Activated naive CD8-positive, alpha-beta T cell treated with anti-CD3 and anti-CD28 coated beads, Interleukin-2, amount 10 ng/mL, durations not matched to agents 7 days and 5 days (primary cell): ENCODE results near the gene ABCA3. TPM values are rescaled to one million over a fixed set of nuclear protein-coding genes. Genes with fewer than 3 reads are reported as not detected.

Experiments
- ATAC-seq: fragments of 150-1000 bp; cut with Tn5 transposase; one replicate; pipeline ENCODE4 v1.10.0; 2021; ENCODE audit warnings: low read depth, moderate library complexity
- POLR2A ChIA-PET: fragments of 350-600 bp; sonication (Branson Sonifier 250); formaldehyde crosslinking; loops from one replicate; lab custom pipeline; 2021; ENCODE audit warnings: antibody characterized with exemption; lab: Charles Lee
- DNase-seq: peaks from one replicate; pipeline ENCODE4 v3.0.0; 2021
- H3K27ac Mint-ChIP-seq: one replicate; pipeline ENCODE4 v1.8.0; 2022; ENCODE audit warnings: mild to moderate bottlenecking, mixed read lengths
- H3K27me3 Mint-ChIP-seq: one replicate; pipeline ENCODE4 v1.8.0; 2022; ENCODE audit warnings: mild to moderate bottlenecking, moderate library complexity, mixed read lengths
- H3K36me3 Mint-ChIP-seq: one replicate; pipeline ENCODE4 v1.8.0; 2021; ENCODE audit warnings: mild to moderate bottlenecking, mixed read lengths
- H3K4me1 Mint-ChIP-seq: one replicate; pipeline ENCODE4 v1.8.0; 2021; ENCODE audit warnings: mixed read lengths
- H3K4me3 Mint-ChIP-seq: one replicate; pipeline ENCODE4 v1.8.0; 2022; ENCODE audit warnings: mild to moderate bottlenecking, moderate library complexity, mixed read lengths
- H3K9me3 Mint-ChIP-seq: one replicate; pipeline ENCODE4 v1.8.0; 2021; ENCODE audit warnings: mixed read lengths
- total RNA-seq, 2 experiments: library from RNA; stranded (reverse); gene quantifications; one replicate each; pipeline ENCODE4 v1.2.3, GENCODE V29; 2021

The ABCA3 gene
- total RNA-seq, 2 experiments from 2014 or later = 7.8 to 8.3 TPM

- ATAC-seq = no peak
- DNase-seq = no peak
- H3K27ac Mint-ChIP-seq = no peak overlapping the region
- H3K4me3 Mint-ChIP-seq = no peak overlapping the region
- H3K4me1 Mint-ChIP-seq = no peaks in the 10 kb centered on the region
- no peaks in the 10 kb centered on the region for H3K36me3 Mint-ChIP-seq
- H3K9me3 Mint-ChIP-seq = no peaks in the 10 kb centered on the region
- no peaks in the 10 kb centered on the region for H3K27me3 Mint-ChIP-seq
- POLR2A ChIA-PET = interaction anchor here (0.8 kb wide), 1 partner anchor 19 kb away, joined by 4 read pairs; the partner anchor contains the start of gene RNPS1
Observed at GRCh38 chr16:2287916-2288547, 52.5 kb downstream of the ABCA3 start.

GRCh38 chr16:2286550-2286949 is 54.0 kb downstream of the ABCA3 start:
- POLR2A ChIA-PET = no interaction called here
- Mint-ChIP-seq H3K36me3 (no peaks in the 10 kb centered on the region), H3K27ac (no peak overlapping the region), H3K4me1 (no peaks in the 10 kb centered on the region), H3K27me3 (no peaks in the 10 kb centered on the region), H3K4me3 (no peak overlapping the region), H3K9me3 (no peaks in the 10 kb centered on the region)
- ATAC-seq (no peak), DNase-seq (no peak)

GRCh38 chr16:2285731-2286191 is 54.8 kb downstream of the ABCA3 start:
- Mint-ChIP-seq H3K27me3 (no peaks in the 10 kb centered on the region), H3K27ac (no peak overlapping the region), H3K4me3 (no peak overlapping the region), H3K4me1 (no peaks in the 10 kb centered on the region), H3K9me3 (no peaks in the 10 kb centered on the region), H3K36me3 (no peaks in the 10 kb centered on the region)
- DNase-seq (no peak), ATAC-seq (no peak)
- POLR2A ChIA-PET = no interaction called here

- Mint-ChIP-seq H3K4me1 (no peaks in the 10 kb centered on the region), H3K27me3 (no peaks in the 10 kb centered on the region), H3K27ac (no peak overlapping the region), H3K4me3 (no peak overlapping the region), H3K36me3 (no peaks in the 10 kb centered on the region), H3K9me3 (no peaks in the 10 kb centered on the region)
- POLR2A ChIA-PET = no interaction called here
- no peak for DNase-seq
- ATAC-seq = no peak
Observed at GRCh38 chr16:2284797-2285576, 55.5 kb downstream of the ABCA3 start.

- Mint-ChIP-seq H3K4me3 (no peak overlapping the region), H3K9me3 (no peaks in the 10 kb centered on the region), H3K27ac (no peak overlapping the region), H3K27me3 (no peaks in the 10 kb centered on the region), H3K4me1 (no peaks in the 10 kb centered on the region), H3K36me3 (no peaks in the 10 kb centered on the region)
- POLR2A ChIA-PET = interaction anchor here (0.6 kb wide), 1 partner anchor 578 kb away, joined by 5 read pairs; no protein-coding TSS in a partner anchor
- ATAC-seq = no peak
- no peak for DNase-seq
Observed at GRCh38 chr16:2284001-2284770, 56.3 kb downstream of the ABCA3 start.

- POLR2A ChIA-PET = no interaction called here
- Mint-ChIP-seq H3K27ac (no peak overlapping the region), H3K9me3 (no peaks in the 10 kb centered on the region), H3K4me3 (no peak overlapping the region), H3K4me1 (no peaks in the 10 kb centered on the region), H3K27me3 (no peaks in the 10 kb centered on the region), H3K36me3 (no peaks in the 10 kb centered on the region)
- ATAC-seq = no peak
- no peak for DNase-seq
Observed at GRCh38 chr16:2282866-2283555, 57.5 kb downstream of the ABCA3 start.

GRCh38 chr16:2282262-2282661 is 58.3 kb downstream of the ABCA3 start:
- no peak for ATAC-seq
- Mint-ChIP-seq H3K36me3 (no peaks in the 10 kb centered on the region), H3K4me1 (no peaks in the 10 kb centered on the region), H3K4me3 (no peak overlapping the region), H3K27me3 (no peaks in the 10 kb centered on the region), H3K27ac (no peak overlapping the region), H3K9me3 (no peaks in the 10 kb centered on the region)
- no peak for DNase-seq
- POLR2A ChIA-PET = no interaction called here

GRCh38 chr16:2280981-2281542 is 59.5 kb downstream of the ABCA3 start:
- Mint-ChIP-seq H3K4me3 (no peak overlapping the region), H3K27me3 (no peaks in the 10 kb centered on the region), H3K36me3 (no peaks in the 10 kb centered on the region), H3K4me1 (no peaks in the 10 kb centered on the region), H3K9me3 (no peaks in the 10 kb centered on the region), H3K27ac (no peak overlapping the region)
- ATAC-seq = no peak
- POLR2A ChIA-PET = no interaction called here
- no peak for DNase-seq

GRCh38 chr16:2280461-2280860 is 60.1 kb downstream of the ABCA3 start:
- POLR2A ChIA-PET = no interaction called here
- no peak for ATAC-seq

GRCh38 chr16:2278956-2279800 is 61.4 kb downstream of the ABCA3 start:
- ATAC-seq = no peak
- H3K9me3 Mint-ChIP-seq = no peaks in the 10 kb centered on the region
- H3K4me3 Mint-ChIP-seq = no peak overlapping the region
- POLR2A ChIA-PET = no interaction called here
- H3K27ac Mint-ChIP-seq = no peak overlapping the region
- no peaks in the 10 kb centered on the region for H3K36me3 Mint-ChIP-seq
- no peaks in the 10 kb centered on the region for H3K27me3 Mint-ChIP-seq
- H3K4me1 Mint-ChIP-seq = no peaks in the 10 kb centered on the region
- DNase-seq = no peak

More at GRCh38 chr16:2280461-2280860, 60.1 kb downstream of the ABCA3 start:
- Mint-ChIP-seq H3K4me1 (no peaks in the 10 kb centered on the region), H3K4me3 (no peak overlapping the region), H3K36me3 (no peaks in the 10 kb centered on the region), H3K27me3 (no peaks in the 10 kb centered on the region), H3K27ac (no peak overlapping the region), H3K9me3 (no peaks in the 10 kb centered on the region)
- DNase-seq = no peak

GRCh38 chr16:2278272-2278608 is 62.3 kb downstream of the ABCA3 start:
- ATAC-seq = no peak
- no peaks in the 10 kb centered on the region for H3K27me3 Mint-ChIP-seq
- no peak overlapping the region for H3K4me3 Mint-ChIP-seq
- H3K9me3 Mint-ChIP-seq = no peaks in the 10 kb centered on the region
- POLR2A ChIA-PET = no interaction called here
- H3K27ac Mint-ChIP-seq = no peak overlapping the region
- no peak for DNase-seq
- H3K4me1 Mint-ChIP-seq = no peaks in the 10 kb centered on the region
- H3K36me3 Mint-ChIP-seq = no peaks in the 10 kb centered on the region

GRCh38 chr16:2277466-2278271 is 62.9 kb downstream of the ABCA3 start:
- H3K4me3 Mint-ChIP-seq = no peak overlapping the region
- H3K9me3 Mint-ChIP-seq = no peaks in the 10 kb centered on the region
- no peaks in the 10 kb centered on the region for H3K36me3 Mint-ChIP-seq
- no peak for ATAC-seq
- H3K4me1 Mint-ChIP-seq = no peaks in the 10 kb centered on the region
- DNase-seq = no peak
- no peaks in the 10 kb centered on the region for H3K27me3 Mint-ChIP-seq
- POLR2A ChIA-PET = no interaction called here
- H3K27ac Mint-ChIP-seq = no peak overlapping the region
